Right renal cortex interstitium (tissue), 3 donors: ENCODE measurements around the gene IGSF21. TPM values are rescaled to one million over a fixed set of nuclear protein-coding genes. Genes with fewer than 3 reads are reported as not detected.
A peak's percentile ranks its signal among the peaks of the same experiment; 100 is the strongest.

Experiments
- DNase-seq, 3 donors: peaks; one replicate each; pipeline ENCODE4 v3.0.0-alpha.2; 2013; ENCODE audit warnings: low read depth in 3 of 3, low spot score in 2 of 3
- polyA plus RNA-seq, 3 donors: library from polyadenylated mRNA; unstranded; fragments of 120-200 nt; gene quantifications; one replicate each; pipeline ENCODE4 v1.2.1, GENCODE V29; 2013; ENCODE audit not compliant: insufficient read length in 3 of 3

Gene IGSF21
- polyA plus RNA-seq, 3 donors: 0.32 to 0.36 (median 0.34) TPM

- DNase-seq: peak in 2 of 3 donors; percentile 40 to 66
These were observed 181.1 kb downstream of the IGSF21 start for GRCh38 chr1:18288722-18289121.

DNA sequence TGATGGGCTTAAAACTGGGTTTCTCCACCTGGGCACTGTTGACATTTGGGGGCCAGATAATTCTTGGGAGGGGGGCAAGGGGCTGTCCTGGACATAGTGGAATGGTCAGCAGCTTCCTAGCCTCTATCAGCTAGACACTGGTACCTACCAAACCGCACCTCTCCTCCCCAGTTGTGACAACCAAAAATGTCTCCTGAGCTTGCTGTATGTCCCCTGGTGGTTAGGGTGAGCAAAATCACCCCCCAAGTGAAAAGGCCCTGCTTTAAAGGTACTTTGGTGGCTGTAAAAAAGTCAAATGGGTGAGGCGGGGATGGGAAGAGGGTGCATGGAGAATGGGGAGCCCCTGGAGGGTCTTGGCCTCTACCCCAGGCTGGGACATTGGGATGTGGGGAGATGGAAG lies 182.0 kb downstream of the IGSF21 start:
- no peak for DNase-seq

DNA sequence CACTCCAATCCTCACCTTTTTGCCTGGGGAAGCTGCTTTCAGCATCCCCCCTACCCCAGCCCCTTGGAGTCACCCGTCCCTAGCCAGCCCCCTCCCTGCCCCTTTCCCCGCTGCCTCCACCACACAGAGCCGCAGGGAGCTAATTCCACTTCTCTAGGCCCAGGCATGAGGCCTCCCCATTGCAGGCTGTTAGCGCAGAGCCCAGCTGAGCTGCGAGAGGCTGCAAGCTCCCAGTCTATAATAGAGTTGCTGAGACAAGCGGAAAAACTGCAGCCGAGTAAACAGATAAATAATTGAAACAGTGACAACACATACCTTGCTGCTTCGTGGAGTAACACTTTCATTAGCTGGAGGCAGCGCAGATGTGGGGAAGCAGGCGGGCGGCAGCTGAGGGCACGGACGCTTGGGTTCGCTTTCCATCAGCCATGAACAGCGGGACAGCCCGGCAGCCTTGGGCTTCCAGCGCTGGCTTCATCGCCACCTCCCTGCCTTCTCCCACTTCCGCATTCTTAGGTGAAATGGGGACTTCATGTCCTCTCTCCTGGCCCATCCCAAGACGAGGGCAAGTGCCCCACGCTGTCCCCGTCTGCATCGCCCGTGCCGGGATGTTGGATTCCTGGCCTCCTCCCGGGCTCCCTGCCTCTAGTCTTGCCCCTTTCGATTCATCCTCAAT lies 183.3 kb downstream of the IGSF21 start:
- DNase-seq: no peak

- DNase-seq: no peak
These were observed 184.9 kb downstream of the IGSF21 start for GRCh38 chr1:18292531-18292930.

DNA sequence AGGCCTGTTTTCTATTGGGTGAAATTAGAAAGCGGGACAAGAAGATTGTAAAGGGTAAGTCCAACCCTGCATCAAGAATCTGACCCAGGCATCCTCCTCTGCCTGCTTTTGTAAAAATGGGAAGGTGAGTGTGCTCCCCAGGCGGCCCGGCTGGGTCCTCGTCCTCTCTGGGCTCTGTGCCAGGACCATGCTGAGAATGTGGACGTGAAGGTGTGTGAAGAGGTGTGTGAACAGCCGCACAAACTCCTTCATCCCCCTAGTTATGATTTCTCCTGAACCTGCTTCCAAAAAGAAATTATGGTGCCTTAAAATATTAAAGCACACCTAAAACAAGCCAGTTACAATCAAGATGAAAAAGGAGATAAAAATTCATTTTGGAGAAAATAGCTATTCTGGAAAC lies 185.7 kb downstream of the IGSF21 start:
- no peak for DNase-seq

DNA sequence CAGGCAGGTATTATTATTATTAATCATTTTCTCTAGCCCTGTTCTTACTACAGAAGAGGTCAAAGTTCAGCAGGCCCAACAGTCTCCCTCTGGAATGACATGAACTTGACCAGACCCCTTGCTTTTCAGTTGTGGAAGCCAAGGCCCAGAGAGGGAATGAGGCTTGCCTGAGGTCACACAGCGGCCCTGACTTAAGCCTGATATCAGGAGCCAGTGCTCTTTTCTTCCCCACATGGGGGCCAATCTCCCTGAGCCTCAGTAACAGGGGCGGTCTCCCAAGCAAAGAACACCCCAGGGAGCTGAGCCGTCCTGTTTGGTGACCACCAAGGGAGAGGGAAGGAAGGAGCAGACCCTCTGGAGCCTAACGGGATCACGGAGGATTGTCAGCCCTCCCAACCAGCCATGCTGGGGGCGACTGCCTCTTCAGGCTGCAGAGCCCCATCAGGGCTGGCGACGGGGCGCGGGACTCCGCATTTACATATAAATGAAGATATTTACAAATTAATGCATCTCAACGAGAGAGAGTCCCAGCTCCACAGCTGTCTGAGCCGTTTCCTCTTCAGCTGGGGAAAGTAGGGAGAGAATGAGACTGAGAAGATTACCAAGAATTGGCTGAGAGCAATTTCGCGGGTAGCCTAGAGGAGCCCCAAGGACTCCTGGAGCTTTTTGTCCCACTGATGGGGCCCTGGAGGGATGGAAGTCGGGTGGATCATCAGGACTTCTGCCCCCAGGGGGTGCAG lies 187.0 kb downstream of the IGSF21 start:
- DNase-seq: no peak

DNA sequence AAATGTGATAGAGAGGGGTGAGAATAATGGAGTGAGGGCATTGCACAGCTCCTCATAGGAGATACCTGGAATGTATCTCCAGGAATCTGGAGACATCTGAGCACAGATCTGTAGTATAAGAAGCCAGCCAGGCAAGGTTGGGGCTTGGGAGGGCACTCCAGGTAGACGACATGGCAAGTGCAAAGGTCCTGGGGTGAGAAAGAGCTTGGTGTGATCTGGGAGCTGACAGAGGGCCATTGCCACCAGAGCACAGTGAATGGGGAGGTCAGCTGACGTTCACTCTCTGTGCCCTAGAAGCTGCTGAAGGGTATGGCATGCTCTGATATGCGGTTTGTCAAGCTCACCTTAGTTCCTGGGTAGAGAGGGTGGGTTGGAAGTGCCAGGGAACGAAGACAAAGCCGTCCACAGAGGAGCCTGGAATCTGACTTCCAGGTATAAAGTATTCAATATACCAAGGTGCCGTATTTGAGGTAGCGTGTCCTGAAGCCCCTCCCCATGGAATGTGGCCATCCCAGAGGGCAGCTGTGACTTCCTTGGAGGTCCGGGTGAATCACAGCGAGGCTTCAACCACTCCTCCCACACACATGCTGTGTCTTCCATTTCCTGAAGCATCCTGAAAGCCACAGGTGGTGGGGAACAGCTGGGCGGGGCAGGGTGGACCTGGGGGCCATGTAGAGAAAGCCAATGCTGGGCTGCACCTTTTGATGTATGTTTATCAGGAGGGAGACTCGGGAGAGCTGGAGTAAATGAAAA lies 190.5 kb downstream of the IGSF21 start:
- no peak for DNase-seq

DNA sequence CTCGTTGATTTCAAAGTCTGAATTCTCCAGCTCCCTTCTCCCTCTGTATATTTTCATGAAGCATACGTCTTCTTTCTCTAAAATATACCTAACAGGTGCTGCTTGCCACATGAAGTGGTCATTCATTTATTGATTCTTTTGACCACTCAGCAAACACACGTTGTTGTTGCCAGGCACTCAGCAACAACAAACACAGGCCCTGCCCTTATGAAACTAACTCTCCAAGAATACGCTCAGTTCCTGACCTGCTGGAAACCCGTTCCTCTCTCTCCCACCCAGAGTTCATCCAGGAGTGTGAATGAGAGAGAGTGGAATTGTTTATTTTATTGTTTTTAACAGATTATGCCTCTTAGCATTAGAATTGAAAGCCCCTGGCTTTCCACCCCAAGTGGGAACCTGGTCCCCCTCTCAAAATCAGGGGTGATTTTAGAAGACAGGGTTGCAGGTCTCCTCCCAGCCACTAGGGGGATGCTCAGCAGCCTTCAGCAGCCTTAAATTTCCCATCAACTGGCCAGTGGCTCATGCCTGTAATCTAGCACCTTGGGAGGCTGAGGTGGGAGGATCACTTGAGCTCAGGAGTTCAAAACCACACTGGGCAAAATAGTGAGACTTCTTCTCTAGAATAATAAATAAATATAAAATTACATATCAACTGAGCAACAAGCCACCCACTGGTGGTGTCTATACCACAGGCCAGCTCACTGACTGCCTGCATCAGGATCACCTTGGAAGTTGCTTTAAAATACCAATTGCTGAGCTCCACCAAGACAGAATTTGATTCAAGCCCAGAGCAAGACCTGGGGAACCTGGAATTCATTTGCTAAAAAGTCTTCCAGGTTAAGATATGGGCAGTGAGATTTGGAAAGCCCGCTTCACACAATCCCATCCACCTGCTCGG lies 192.1 kb downstream of the IGSF21 start:
- DNase-seq: no peak

GRCh38 chr1:18300376-18300775 lies 192.8 kb downstream of the IGSF21 start:
- no peak for DNase-seq

DNA sequence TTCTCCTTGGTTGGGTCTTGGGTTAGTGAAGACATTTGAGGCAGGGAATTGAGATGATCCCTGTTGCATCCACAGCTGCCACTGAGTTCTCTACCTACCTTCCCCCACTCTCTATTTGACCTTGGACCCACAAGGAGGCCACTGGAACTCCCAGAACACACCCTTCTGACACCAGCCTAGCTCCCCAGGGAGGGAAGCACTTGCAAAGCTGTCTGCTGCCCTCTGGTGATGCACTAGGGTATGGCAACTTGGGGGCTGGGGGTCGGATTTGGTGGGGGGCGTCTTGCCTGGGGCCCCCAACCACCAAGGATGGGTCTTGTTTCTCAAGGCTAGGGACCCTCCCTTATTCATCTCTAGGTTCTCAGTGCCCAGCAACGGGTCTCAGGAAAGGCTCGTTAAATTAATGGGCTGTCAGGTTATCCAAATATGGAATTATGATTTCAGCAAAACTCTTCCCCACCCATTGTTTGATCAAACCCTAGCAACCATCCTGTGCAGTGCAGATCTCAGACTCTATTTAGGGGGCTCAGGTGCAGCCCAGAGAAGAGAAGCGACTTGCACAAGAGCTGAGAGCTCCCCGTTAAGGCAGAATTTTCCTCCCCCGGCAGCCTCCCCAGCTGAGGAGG lies 195.3 kb downstream of the IGSF21 start:
- DNase-seq: no peak

GRCh38 chr1:18304151-18304869 lies 196.7 kb downstream of the IGSF21 start:
- no peak for DNase-seq

DNA sequence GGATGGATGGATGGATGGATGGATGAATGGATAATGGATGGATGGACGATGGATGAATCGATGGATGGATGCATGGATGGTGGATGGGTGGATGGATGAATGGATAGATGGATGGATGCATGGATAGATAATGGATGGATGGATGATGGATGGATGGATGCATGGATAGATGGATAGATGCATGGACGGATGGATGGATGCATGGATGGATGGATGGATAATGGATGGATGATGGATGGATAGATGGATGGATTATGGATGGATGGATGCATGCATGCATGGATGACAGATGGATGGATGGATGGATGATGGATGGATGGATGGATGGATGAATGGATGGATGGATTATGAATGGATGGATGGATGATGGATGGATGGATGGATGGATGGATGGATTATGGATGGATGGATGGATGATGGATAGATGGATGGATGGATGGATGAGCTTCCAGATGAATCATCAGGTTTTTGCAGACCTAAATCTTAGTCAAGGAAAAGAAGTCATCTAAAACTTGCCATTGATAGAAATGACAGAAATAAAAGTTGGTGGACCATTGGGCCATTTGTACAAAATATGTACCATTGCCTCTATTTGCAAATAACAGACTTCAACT lies 197.7 kb downstream of the IGSF21 start:
- DNase-seq: no peak

DNA sequence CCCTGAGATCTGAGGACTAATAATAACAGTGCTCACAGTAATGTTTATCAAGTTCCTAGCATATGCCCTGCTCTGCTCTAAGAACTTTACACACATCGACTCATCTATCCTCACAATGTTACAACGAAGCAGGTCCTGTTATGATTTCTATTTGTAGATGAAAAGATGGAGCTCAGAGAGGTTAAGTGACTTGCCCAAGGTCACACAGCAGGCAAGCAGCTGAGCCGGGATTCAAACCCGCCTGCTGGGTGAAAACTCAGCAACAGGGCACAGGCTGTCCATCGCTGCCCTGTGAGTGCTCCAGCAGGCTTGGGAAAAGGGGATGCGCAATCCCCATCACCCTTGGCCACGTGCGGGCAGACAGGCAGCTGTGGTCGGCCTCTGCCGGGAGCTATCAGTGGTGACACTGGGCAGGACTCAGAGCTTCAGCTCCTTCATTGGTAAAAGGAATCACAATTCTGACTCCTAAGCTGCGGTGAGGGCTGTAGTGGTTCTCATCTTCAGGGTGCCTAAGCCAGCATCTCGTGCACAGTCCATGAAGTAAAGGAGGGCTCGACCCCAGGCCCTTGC lies 199.8 kb downstream of the IGSF21 start:
- DNase-seq: no peak

GRCh38 chr1:18309552-18310155 lies 202.1 kb downstream of the IGSF21 start:
- no peak for DNase-seq

DNA sequence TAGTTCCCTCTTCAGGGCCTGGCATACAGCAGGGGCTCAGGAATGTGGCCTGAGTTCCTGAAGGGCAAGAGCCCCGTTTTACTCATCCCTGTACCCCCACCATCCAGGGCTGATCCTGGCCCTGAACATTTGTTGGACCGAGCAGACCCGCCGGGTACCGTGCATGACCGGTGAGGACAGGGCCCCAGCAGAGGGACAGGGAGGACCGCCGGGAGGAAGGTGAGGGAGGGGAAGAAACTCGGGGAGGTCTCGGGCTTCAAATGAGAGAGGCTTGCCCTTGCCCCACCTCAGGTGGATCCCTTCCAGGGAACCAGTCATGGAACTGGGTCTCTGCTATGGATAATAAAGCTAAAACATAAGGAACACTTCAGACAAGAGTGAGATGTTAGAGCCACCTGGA lies 205.4 kb downstream of the IGSF21 start:
- DNase-seq: no peak

DNA sequence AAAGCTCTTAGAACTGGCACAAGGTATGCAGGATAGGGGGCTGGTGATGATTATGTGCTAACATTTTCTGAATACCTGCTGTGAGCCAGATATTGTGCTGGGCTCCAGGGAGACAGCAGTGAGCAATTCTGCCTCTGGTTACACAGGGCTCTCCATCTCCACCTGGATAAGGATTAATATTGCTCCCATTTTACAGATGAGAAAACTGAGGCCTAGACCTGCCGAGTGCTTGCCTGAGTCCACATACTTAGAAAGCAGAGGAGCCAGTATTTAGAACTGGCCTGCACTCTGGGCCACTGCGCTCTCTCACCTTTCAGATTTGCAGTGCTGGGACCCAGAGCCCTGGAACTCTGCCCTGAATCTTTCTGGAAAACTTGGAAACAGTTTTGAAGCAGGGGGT lies 205.9 kb downstream of the IGSF21 start:
- no peak for DNase-seq

GRCh38 chr1:18314399-18314798 lies 206.8 kb downstream of the IGSF21 start:
- no peak for DNase-seq

DNA sequence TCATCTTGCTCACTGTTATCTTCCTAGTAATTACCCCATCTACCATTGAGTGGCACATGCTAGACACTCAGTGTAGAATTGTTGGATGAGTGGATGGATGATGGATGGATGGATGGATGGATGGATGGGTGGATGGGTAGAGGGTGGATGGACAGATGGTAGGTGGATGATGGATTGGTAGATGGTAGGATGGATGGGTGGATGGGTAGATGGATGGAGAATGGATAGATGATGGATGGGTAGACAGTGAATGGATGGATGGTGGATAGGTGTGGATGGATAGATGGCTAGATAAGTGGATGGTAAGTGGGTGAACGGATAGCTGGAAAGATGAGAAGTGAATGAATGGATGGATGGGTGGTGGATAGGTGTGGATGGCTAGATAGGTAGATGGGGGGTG lies 207.9 kb downstream of the IGSF21 start:
- DNase-seq: no peak
